Gastrocnemius medialis (tissue), 4 donors: ENCODE results near the gene LAMC3. TPM values are rescaled to one million over a fixed set of nuclear protein-coding genes. Genes with fewer than 3 reads are reported as not detected.
"Not testable (repeated sequence)": the region's sequence is repeated elsewhere in the genome, so short reads cannot be mapped to it uniquely, and the experiment has no call there.

ENCODE experiments used
- ATAC-seq, 2 donors: fragments of 150-250 bp; one replicate each; pipeline ENCODE4 v1.9.1; 2016
- DNase-seq, 2 donors: peaks; one replicate each; pipeline ENCODE4 v3.0.0-alpha.2; 2019
- H3K27ac ChIP-seq, 4 donors: fragments of 200-600 bp; sonication (generic); 1 replicate in 1 of 4; 2 replicates in 3 of 4; pipeline ENCODE4 v1.5.1; 2016 to 2018; ENCODE audit warnings: mild to moderate bottlenecking in 2 of 4, moderate library complexity in 1 of 4
- H3K27me3 ChIP-seq, 3 donors: fragments of 200-600 bp; sonication (generic) in 2 of 3; 1 replicate in 1 of 3; 2 replicates in 2 of 3; pipeline versions ENCODE4 v1.5.1 to v1.6.0; 2016 to 2019; ENCODE audit warnings: mild to moderate bottlenecking in 1 of 3, moderate library complexity in 1 of 3
- H3K36me3 ChIP-seq, 2 donors: fragments of 200-600 bp; sonication (generic) in 1 of 2; one replicate each; pipeline ENCODE4 v1.5.1; 2017 to 2018
- H3K4me1 ChIP-seq, 2 donors: fragments of 200-600 bp; sonication (generic) in 1 of 2; one replicate each; pipeline ENCODE4 v1.5.1; 2016 to 2017; ENCODE audit warnings: mild to moderate bottlenecking in 2 of 2
- H3K4me3 ChIP-seq, 4 donors: fragments of 200-600 bp; sonication (generic) in 3 of 4; 1 replicate in 1 of 4; 2 replicates in 3 of 4; pipeline ENCODE4 v1.5.1; 2016 to 2019; ENCODE audit warnings: mild to moderate bottlenecking in 2 of 4
- H3K9me3 ChIP-seq, 3 donors: fragments of 200-600 bp; sonication (generic) in 2 of 3; 1 replicate in 1 of 3; 2 replicates in 2 of 3; pipeline ENCODE4 v1.5.1; 2016 to 2019
- POLR2A ChIP-seq, 2 donors: fragments of 450-650 bp; IDR thresholded peaks; one replicate each; pipeline ENCODE4 v1.6.1; 2017; ENCODE audit warnings: antibody characterized with exemption in 2 of 2, mild to moderate bottlenecking in 2 of 2, moderate library complexity in 2 of 2
- in situ Hi-C, 4 donors: fragments of 200-750 bp; cut with MboI; loops; one replicate each; pipeline versions ENCODE4 v1.15.0 to v1.8.0; 2017; ENCODE audit warnings: low sequenced_read_pairs in 4 of 4
- intact Hi-C: fragments of 100-400 bp; cut with DNase I; formaldehyde crosslinking; loops from one replicate; pipeline ENCODE4 v1.15.1; 2023; ENCODE audit warnings: low total_unique reads
- total RNA-seq, 4 donors: library from RNA; depleted of rRNA; stranded (reverse); fragments of >200 nt; gene quantifications; one replicate each; pipeline versions ENCODE4 v1.1.0 to v1.2.3, GENCODE V29; 2016
- TF ChIP-seq, protein P1 (sequence below), 5 experiments: fragments of 450-650 bp in 3 of 5; fragments of 200-600 bp in 2 of 5; sonication (generic) in 2 of 5; IDR thresholded peaks in 4 of 5; conservative IDR thresholded peaks in 1 of 5; 1 replicate in 4 of 5; 2 replicates in 1 of 5; pipeline ENCODE4 v1.5.1; 2016 to 2019; ENCODE audit warnings: antibody characterized with exemption in 5 of 5, mild to moderate bottlenecking in 3 of 5, moderate library complexity in 3 of 5

The LAMC3 gene
- total RNA-seq, 4 donors from 2014 or later: 0.07 to 1.5 (median 0.72) TPM

DNA sequence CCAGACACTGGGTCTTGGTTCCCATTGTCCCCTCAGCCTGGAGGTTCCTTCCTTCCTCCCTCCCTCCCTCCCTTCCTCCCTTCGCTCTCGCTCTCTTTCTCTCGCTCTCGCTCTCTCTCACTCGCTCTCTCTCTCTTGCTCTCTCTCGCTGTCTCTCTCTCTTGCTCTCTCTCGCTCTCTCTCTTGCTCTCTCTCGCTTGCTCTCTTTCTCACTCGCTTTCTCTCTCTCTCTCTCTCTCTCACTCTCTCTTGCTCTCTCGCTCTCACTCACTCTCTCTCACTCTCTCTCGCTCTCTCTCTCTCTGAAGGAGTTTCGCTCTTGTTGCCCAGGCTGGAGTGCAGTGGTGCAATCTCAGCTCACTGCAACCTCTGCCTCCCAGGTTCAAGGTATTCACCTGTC, 23.4 kb downstream of the LAMC3 start:
- Histone ChIP-seq H3K27me3 (peaks cover 0 to 8% (median 0%) of the 10 kb centered on the region in 3 donors), H3K4me3 (no peak overlapping the region), H3K27ac (no peak overlapping the region), H3K36me3 (no peaks in the 10 kb centered on the region), H3K4me1 (peaks cover 0 to 2% of the 10 kb centered on the region in 2 donors), H3K9me3 (no peaks in the 10 kb centered on the region)
- TF ChIP-seq, protein P1, sequence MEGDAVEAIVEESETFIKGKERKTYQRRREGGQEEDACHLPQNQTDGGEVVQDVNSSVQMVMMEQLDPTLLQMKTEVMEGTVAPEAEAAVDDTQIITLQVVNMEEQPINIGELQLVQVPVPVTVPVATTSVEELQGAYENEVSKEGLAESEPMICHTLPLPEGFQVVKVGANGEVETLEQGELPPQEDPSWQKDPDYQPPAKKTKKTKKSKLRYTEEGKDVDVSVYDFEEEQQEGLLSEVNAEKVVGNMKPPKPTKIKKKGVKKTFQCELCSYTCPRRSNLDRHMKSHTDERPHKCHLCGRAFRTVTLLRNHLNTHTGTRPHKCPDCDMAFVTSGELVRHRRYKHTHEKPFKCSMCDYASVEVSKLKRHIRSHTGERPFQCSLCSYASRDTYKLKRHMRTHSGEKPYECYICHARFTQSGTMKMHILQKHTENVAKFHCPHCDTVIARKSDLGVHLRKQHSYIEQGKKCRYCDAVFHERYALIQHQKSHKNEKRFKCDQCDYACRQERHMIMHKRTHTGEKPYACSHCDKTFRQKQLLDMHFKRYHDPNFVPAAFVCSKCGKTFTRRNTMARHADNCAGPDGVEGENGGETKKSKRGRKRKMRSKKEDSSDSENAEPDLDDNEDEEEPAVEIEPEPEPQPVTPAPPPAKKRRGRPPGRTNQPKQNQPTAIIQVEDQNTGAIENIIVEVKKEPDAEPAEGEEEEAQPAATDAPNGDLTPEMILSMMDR (IDR thresholded peaks at IDR 0.05 in 4 of 5, conservative IDR thresholded peaks at IDR 0.05 in 1 of 5): no peak
- no peak for TF ChIP-seq POLR2A (IDR thresholded peaks at IDR 0.05)
- DNase-seq: no peak
- intact Hi-C loops: no loop called here
- no peak for ATAC-seq
- in situ Hi-C loops: no loop called here

DNA sequence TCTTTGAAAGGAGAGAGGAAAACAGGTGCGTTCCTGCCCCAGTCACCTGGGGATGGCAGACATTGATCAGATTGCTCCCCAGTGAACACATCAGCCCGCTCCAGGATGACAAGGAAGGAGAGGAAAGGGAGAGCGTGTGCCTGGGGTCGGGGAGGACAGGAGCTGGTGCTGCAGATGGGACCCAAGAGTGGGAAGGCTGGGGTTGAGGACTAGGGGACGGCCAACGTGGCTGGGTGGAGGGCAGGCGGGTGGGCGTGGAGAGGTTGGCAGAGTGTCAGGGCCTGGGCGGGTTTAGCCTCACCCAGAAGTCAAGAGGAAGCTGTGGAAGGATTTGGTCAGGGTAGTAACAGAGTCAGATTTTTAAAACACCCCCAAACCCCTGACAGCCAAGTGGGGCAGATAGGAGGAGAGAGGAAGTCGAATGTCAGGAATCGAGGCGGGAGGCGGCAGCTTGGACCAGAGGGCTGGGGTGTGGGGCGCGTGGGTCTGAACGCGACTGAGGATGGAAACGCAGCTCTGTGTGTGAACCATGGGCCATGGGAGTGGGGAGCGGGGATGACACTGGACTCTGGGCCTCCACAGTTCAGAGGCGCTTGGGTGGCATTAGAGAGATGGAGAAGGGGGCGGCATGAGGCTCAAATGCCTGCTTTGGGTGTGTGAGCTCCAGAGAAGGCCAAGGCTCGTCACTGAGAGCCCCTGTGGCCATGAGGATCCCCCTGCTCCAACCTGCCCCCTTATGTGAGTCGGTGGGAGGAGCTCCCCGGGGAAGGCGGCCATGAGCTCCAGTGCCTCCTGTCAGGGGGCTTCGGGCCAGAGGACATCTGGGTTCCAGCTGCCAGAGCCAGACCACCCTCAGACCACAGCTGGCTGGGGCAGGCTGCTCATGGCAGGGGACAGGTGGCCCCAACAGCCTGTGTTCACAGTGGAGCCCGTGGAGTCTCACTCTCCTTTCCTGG, 24.6 kb downstream of the LAMC3 start:
- DNase-seq: no peak
- in situ Hi-C loops: no loop called here

DNA sequence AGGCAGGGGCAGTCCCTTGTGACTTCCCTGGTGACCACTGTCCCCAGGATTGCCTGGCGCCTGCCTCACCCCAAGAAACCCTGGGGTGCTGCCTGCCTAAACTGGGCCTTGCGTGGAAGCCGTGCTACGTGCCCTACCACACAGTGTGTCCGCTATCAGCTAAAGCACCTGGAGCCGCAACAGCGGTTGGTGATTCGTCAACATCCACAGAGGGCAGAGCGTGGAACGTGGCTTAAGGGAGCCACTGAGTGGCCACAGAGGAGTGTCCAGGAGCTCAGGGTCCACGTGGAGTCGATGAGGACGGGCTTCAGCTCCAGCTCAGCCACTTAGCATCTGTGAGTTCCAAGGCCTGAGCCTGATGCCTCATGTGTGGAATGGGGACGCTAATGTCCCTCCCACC, 25.3 kb downstream of the LAMC3 start:
- Histone ChIP-seq H3K36me3 (no peaks in the 10 kb centered on the region), H3K4me3 (no peak overlapping the region), H3K4me1 (peaks cover 4 to 7% of the 10 kb centered on the region in 2 donors), H3K9me3 (no peaks in the 10 kb centered on the region), H3K27ac (no peak overlapping the region), H3K27me3 (peaks cover 0 to 8% (median 0%) of the 10 kb centered on the region in 3 donors)
- intact Hi-C loops (no loop called here), in situ Hi-C loops (no loop called here)
- ATAC-seq (no peak), DNase-seq (no peak)
- TF ChIP-seq POLR2A (IDR thresholded peaks at IDR 0.05): no peak
- TF ChIP-seq, protein P1 (IDR thresholded peaks at IDR 0.05 in 4 of 5, conservative IDR thresholded peaks at IDR 0.05 in 1 of 5): no peak

More for the DNA sequence above, 24.6 kb downstream of the LAMC3 start:
- ATAC-seq: no peak
- Histone ChIP-seq H3K27me3 (peaks cover 0 to 8% (median 0%) of the 10 kb centered on the region in 3 donors), H3K36me3 (no peaks in the 10 kb centered on the region), H3K4me3 (no peak overlapping the region), H3K9me3 (no peaks in the 10 kb centered on the region), H3K4me1 (peaks cover 4 to 7% of the 10 kb centered on the region in 2 donors), H3K27ac (no peak overlapping the region)
- TF ChIP-seq POLR2A (IDR thresholded peaks at IDR 0.05): no peak
- TF ChIP-seq, protein P1 (IDR thresholded peaks at IDR 0.05 in 4 of 5, conservative IDR thresholded peaks at IDR 0.05 in 1 of 5): no peak
- intact Hi-C loops: no loop called here

DNA sequence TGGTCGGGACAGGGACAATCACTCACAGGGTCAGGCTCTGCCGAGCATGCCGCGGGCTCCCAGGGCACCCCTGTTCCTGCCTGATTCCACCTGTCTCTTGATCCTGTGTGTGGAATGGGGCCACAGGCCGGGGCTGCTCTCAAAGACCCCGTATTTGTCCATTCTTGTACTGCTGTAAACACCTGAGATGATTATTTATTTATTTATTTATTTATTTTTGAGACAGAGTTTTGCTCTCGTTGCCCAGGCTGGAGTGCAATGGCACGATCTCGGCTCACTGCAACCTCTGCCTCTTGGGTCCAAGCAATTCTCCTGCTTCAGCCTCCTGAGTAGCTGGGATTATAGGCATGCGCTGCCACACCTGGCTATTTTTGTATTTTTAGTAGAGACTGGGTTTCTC, 25.8 kb downstream of the LAMC3 start:
- H3K27me3 ChIP-seq, ATAC-seq, intact Hi-C loops, H3K36me3 ChIP-seq, H3K9me3 ChIP-seq, H3K4me1 ChIP-seq, in situ Hi-C loops, DNase-seq, H3K27ac ChIP-seq, H3K4me3 ChIP-seq: not testable (repeated sequence)

DNA sequence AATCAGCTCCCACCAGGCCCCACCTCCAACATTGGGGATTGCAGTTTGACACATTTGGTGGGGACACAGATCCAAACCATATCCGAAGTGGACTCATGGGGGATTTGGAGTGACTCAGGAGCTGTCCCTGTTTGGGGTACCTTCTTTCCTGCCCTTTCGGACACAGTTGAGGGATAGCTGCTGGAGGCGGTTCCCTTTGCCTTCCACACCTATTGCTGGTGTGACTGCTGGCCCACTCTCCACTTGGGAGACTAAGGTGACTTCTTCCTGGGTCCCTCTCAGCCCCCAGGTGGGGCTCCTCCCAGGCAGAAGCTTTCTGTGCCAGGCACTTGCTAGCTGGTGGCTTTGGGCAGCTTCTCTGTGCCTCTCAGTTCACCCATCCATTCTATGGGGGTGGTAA, 26.6 kb downstream of the LAMC3 start:
- in situ Hi-C loops: no loop called here
- H3K4me3 ChIP-seq: no peak overlapping the region
- ATAC-seq (no peak), DNase-seq (no peak)
- H3K27ac ChIP-seq: no peak overlapping the region
- H3K36me3 ChIP-seq: no peaks in the 10 kb centered on the region
- intact Hi-C loops: no loop called here
- no peaks in the 10 kb centered on the region for H3K9me3 ChIP-seq
- H3K4me1 ChIP-seq: peaks cover 4 to 7% of the 10 kb centered on the region in 2 donors
- peaks cover 0 to 8% (median 0%) of the 10 kb centered on the region in 3 donors for H3K27me3 ChIP-seq
- TF ChIP-seq, protein P1 (IDR thresholded peaks at IDR 0.05 in 4 of 5, conservative IDR thresholded peaks at IDR 0.05 in 1 of 5): no peak
- TF ChIP-seq POLR2A (IDR thresholded peaks at IDR 0.05): no peak
